C4-2B (cell line): ENCODE data around the gene CD160.

Experiments used
- H3K27ac ChIP-seq: fragments of 450-650 bp; 2 replicates; pipeline ENCODE4 v1.5.1; 2017
- ZFX ChIP-seq: fragments of 450-650 bp; IDR thresholded peaks from 2 replicates; pipeline ENCODE4 v1.6.1; 2017
- TF ChIP-seq, protein P1 (sequence below): fragments of 450-650 bp; conservative IDR thresholded peaks from 2 replicates; pipeline ENCODE4 v1.5.1; 2017; ENCODE audit warnings: mild to moderate bottlenecking

Gene CD160

DNA sequence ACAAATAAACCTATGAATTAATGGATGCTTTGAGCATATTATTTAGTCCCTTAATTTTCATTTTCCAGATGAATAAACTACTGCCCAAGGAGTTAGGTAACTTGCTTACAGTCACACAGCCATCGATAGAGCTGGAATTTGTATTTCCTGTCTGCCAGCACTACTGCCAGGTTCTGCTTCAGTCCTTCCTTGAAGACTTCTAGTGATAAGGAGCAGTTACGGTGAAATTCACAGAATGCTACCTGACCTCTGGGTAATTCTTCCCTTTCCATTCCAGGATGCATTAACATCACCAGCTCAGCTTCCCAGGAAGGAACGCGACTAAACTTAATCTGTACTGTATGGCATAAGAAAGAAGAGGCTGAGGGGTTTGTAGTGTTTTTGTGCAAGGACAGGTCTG lies 11.2 kb downstream of the CD160 start:
- no peak overlapping the region for H3K27ac ChIP-seq
- no peak for TF ChIP-seq ZFX
- TF ChIP-seq, protein P1, sequence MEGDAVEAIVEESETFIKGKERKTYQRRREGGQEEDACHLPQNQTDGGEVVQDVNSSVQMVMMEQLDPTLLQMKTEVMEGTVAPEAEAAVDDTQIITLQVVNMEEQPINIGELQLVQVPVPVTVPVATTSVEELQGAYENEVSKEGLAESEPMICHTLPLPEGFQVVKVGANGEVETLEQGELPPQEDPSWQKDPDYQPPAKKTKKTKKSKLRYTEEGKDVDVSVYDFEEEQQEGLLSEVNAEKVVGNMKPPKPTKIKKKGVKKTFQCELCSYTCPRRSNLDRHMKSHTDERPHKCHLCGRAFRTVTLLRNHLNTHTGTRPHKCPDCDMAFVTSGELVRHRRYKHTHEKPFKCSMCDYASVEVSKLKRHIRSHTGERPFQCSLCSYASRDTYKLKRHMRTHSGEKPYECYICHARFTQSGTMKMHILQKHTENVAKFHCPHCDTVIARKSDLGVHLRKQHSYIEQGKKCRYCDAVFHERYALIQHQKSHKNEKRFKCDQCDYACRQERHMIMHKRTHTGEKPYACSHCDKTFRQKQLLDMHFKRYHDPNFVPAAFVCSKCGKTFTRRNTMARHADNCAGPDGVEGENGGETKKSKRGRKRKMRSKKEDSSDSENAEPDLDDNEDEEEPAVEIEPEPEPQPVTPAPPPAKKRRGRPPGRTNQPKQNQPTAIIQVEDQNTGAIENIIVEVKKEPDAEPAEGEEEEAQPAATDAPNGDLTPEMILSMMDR = no peak

GRCh38 chr1:145730900-145731299 lies 11.6 kb downstream of the CD160 start:
- TF ChIP-seq ZFX = no peak
- TF ChIP-seq, protein P1 = peak; percentile 52
- H3K27ac ChIP-seq = no peak overlapping the region

GRCh38 chr1:145736191-145736590 lies 16.9 kb downstream of the CD160 start:
- TF ChIP-seq ZFX = no peak
- TF ChIP-seq, protein P1 = no peak
- H3K27ac ChIP-seq = no peak overlapping the region

GRCh38 chr1:145740269-145740668 lies 21.0 kb downstream of the CD160 start:
- TF ChIP-seq, protein P1 = no peak
- TF ChIP-seq ZFX = no peak
- H3K27ac ChIP-seq = no peak overlapping the region

DNA sequence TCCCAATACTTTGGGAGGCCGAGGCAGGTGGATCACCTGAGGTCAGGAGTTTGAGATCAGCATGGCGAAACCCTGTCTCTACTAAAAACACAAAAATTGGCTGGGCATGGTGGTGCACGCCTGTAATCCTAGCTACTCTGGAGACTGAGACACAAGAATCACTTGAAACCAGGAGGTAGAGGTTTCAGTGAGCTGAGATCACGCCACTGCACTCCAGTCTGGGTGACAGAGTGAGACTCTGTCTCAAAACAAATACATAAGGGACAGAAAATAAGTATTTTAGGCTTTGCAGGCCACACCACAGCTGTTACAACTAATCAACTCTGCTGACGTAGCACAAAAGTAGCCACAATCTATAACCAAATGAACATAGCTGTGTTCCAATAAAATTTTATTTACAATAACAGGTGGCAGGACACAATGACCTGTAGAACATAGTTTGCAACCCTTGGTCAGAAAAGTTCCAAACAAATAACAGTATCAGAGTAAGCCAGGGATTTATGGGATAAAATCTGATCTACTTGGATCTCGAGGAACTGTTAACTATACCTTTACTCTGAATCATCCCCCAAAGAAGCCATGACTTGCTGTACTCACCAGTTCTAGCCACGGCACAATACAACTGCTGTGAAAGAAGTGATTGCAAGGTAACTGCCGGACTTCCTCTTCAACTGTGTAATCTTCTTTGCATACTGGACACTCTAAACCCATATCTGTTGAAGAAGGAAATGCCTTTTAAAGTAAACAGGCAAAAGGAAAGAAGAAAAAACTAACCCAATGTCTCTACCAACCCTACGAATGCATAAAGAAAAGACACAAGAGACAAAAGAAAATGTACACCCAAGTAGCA lies 28.3 kb downstream of the CD160 start:
- TF ChIP-seq, protein P1 = no peak
- no peak for TF ChIP-seq ZFX
- H3K27ac ChIP-seq = no peak overlapping the region

GRCh38 chr1:145750426-145750825 lies 31.1 kb downstream of the CD160 start:
- H3K27ac ChIP-seq = no peak overlapping the region
- no peak for TF ChIP-seq ZFX
- TF ChIP-seq, protein P1 = no peak

DNA sequence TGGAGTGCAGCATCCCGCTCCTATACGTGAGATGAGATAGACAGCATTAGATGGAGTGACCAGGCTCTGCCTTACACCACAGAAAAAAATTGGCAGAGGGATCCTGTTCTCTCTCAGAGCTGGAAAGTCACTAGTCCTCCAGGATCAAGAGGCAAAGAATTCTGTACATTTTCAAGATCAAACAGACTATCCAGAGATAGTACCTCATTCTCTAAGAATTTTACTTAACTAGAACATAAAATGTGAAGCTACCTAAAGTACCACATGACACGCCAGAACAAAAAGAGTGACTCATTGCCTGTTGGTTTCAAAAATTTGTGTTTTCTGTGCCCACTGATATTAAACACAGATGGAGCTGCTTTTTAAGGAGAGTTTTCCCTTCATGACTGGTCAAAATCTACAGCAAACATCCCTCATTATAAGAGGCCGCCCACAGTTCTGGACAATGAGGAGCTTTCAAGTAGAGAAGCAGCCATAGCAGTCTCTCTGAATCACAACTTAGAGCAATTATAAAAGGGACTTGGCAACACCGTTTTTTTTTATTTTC lies 32.3 kb downstream of the CD160 start:
- H3K27ac ChIP-seq = no peak overlapping the region
- TF ChIP-seq, protein P1 = no peak
- no peak for TF ChIP-seq ZFX
